ENCODE measurements around the gene LRRC23.

DNA sequence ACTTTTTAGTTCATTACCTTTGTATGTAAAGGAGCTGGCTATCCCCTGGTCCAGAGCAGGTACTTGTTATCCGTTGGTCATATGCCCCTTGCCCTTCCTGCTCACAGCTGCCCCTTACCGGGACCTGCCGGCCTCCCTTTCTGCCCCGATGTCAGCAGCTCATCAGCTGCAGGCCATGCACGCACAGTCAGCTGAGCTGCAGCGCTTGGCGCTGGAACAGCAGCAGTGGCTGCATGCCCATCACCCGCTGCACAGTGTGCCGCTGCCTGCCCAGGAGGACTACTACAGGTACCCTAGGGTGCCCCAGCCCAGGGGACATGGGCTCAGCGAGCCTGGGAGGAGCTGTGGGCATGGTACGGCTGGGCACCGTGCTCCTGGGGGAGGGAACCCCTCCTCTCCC, 36.6 kb downstream of the LRRC23 start:
- TF ChIP-seq EP300 (IDR thresholded peaks at IDR 0.05) (peak in 1 of 2 donors; percentile 9), CTCF (IDR thresholded peaks at IDR 0.05) (no peak)

Measured in tibial nerve (tissue), 4 donors.